HG03457 (cell line): ENCODE data around the gene ANKDD1A.

Experiments used
- ATAC-seq: cut with Tn5 transposase; IDR thresholded peaks from one replicate; pipeline ENCODE4 v1.9.1; 2021; ENCODE audit warnings: moderate number of reproducible peaks; ENCODE audit not compliant: unreplicated experiment

ANKDD1A gene

GRCh38 chr15:64960153-64960552 lies 48.5 kb downstream of the ANKDD1A start:
- ATAC-seq = no peak

- no peak for ATAC-seq
These were observed 49.3 kb downstream of the ANKDD1A start for GRCh38 chr15:64961013-64961412.

- ATAC-seq = no peak
These were observed 57.7 kb downstream of the ANKDD1A start for GRCh38 chr15:64969401-64969800.

- ATAC-seq = no peak
These were observed 59.0 kb downstream of the ANKDD1A start for GRCh38 chr15:64970698-64971097.

GRCh38 chr15:64975390-64975789 lies 63.7 kb downstream of the ANKDD1A start:
- ATAC-seq = no peak

GRCh38 chr15:64979252-64979710 lies 67.6 kb downstream of the ANKDD1A start:
- no peak for ATAC-seq

- no peak for ATAC-seq
These were observed 70.2 kb downstream of the ANKDD1A start for GRCh38 chr15:64981812-64982431.

- ATAC-seq = no peak
These were observed 70.8 kb downstream of the ANKDD1A start for GRCh38 chr15:64982472-64982871.

GRCh38 chr15:64985366-64986033 lies 73.8 kb downstream of the ANKDD1A start:
- ATAC-seq = no peak

- ATAC-seq = no peak
These were observed 75.4 kb downstream of the ANKDD1A start for GRCh38 chr15:64987136-64987535.

- ATAC-seq = peak; percentile 92
These were observed 77.9 kb downstream of the ANKDD1A start, which contains the start of gene SPG21 for GRCh38 chr15:64989416-64990167. Gene SPG21, minus strand, starts transcription at chr15:64989914. Its CDS starts 6,345 bp downstream, at chr15:64983569.

- ATAC-seq = no peak
These were observed 78.4 kb downstream of the ANKDD1A start for GRCh38 chr15:64990168-64990470.

- no peak for ATAC-seq
These were observed 79.9 kb downstream of the ANKDD1A start for GRCh38 chr15:64991536-64992135.

GRCh38 chr15:64993290-64993689 lies 81.6 kb downstream of the ANKDD1A start:
- ATAC-seq = no peak

GRCh38 chr15:64997066-64997465 lies 85.4 kb downstream of the ANKDD1A start:
- no peak for ATAC-seq

GRCh38 chr15:64997745-64998375 lies 86.2 kb downstream of the ANKDD1A start:
- ATAC-seq = no peak

- no peak for ATAC-seq
These were observed 93.3 kb downstream of the ANKDD1A start for GRCh38 chr15:65004993-65005392.

- no peak for ATAC-seq
These were observed 95.2 kb downstream of the ANKDD1A start for GRCh38 chr15:65006876-65007275.
